ENCODE data around the gene ZFYVE9. TPM values are rescaled to one million over a fixed set of nuclear protein-coding genes. Genes with fewer than 3 reads are reported as not detected.
"Not testable (repeated sequence)": the region's sequence is repeated elsewhere in the genome, so short reads cannot be mapped to it uniquely, and the experiment has no call there.

ZFYVE9 gene
- total and polyA plus RNA-seq, 10 of the 15 experiments (the other 5 are each of a cell fraction or from before 2014, with no cell fraction given) = 0.26 to 6.9 (median 2.3) TPM

DNA sequence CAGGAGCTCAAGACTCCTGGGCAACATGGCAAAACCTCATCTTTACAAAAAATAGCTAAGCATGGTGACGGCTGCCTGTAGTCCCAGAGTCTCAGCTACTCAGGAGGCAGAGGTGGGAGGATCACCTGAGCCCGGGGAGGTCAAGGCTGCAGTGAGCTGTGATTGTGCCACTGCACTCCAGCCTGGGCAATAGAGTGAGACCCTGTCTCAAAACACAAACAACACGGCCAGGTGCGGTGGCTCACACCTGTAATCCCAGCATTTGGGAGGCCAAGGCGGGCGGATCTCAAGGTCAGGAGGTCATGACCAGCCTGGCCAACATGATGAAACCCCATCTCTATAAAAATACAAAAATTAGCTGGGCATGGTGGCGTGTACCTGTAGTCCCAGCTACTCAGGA is 47.6 kb upstream of the ZFYVE9 start:
- H2AFZ ChIP-seq (ENCODE audit: control insufficient read depth, low read depth, low read length); H4K20me1 ChIP-seq (ENCODE audit: control insufficient read depth, insufficient read depth); H3K27ac ChIP-seq (ENCODE audit: control insufficient read depth, insufficient read depth); H3K9ac ChIP-seq (ENCODE audit: control insufficient read depth, insufficient read depth, low read length); FAIRE-seq; H3K79me2 ChIP-seq (ENCODE audit: control insufficient read depth, insufficient read depth, low read length); H3K4me3 ChIP-seq; DNase-seq (ENCODE audit: low read depth, low spot score); ATAC-seq; H3K4me2 ChIP-seq (ENCODE audit: control insufficient read depth, insufficient read depth); H3K4me1 ChIP-seq (ENCODE audit: control insufficient read depth, insufficient read depth, low read length); RAD21 ChIA-PET (ENCODE audit: unreplicated experiment); POLR2A ChIA-PET; in situ Hi-C loops (cut with MboI); H3K9me3 ChIP-seq (replicated peaks; ENCODE audit: control insufficient read depth, insufficient read depth, low read length); BruUV-seq (replicated peaks); H3K27me3 ChIP-seq (replicated peaks in 1 of 2; ENCODE audit: control insufficient read depth in 2 of 2, insufficient read depth in 2 of 2, low read length in 1 of 2); H3K36me3 ChIP-seq (ENCODE audit: control insufficient read depth in 2 of 2, insufficient read depth in 2 of 2, low read length in 1 of 2); intact Hi-C loops (cut with micrococcal nuclease; ENCODE audit: unreplicated experiment): not testable (repeated sequence)
- WGBS (ENCODE audit: insufficient coverage, insufficient replicate concordance, low lambda C conversion rate, missing lambda C conversion rate) = 80% methylated on average over 7 of the region's 7 CpGs
- ChIA-PET SMC1A (ENCODE audit: uncharacterized antibody, unreplicated experiment) (interaction anchor here (0.6 kb wide), 1 partner anchor 338 kb away, joined by 3 read pairs; no protein-coding TSS in a partner anchor), CTCF (interaction anchor here (0.8 to 1.2 kb wide), 2 partner anchors 8 to 22 kb away, joined by 3 read pairs; no protein-coding TSS in a partner anchor)

DNA sequence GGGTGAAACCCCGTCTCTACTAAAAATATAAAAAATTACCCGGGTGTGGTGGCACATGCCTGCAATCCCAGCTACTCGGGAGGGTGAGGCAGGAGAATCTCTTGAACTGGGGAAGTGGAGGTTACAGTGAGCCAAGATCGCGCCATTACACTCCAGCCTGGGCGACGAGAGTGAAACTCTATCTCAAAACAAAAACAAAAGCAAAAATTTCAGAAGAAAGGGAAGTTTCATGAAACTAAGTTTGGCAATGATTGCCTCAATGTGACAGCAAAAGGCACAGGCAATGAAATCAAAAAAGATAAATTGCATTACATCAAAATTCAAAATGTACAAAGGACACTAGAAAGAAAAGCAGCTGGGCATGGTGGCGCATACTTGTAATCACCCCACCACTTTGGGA is 45.7 kb upstream of the ZFYVE9 start:
- ChIA-PET POLR2A (no interaction called here), CTCF (no interaction called here), SMC1A (ENCODE audit: uncharacterized antibody, unreplicated experiment) (interaction anchor here (0.6 kb wide), 2 partner anchors 20 to 61 kb away, joined by 3 to 4 read pairs; no protein-coding TSS in a partner anchor), RAD21 (ENCODE audit: unreplicated experiment) (interaction anchor here (0.7 kb wide), 1 partner anchor 42 kb away, joined by 3 read pairs; no protein-coding TSS in a partner anchor)
- WGBS (ENCODE audit: insufficient coverage, insufficient replicate concordance, low lambda C conversion rate, missing lambda C conversion rate) = 13% methylated on average over 8 of the region's 8 CpGs
- Histone ChIP-seq H3K4me2 (ENCODE audit: control insufficient read depth, insufficient read depth) (peak overlapping the region; percentile 5; the same call in 1 of the 2 replicates), H3K79me2 (ENCODE audit: control insufficient read depth, insufficient read depth, low read length) (no peaks in the 10 kb centered on the region), H3K36me3 (ENCODE audit: control insufficient read depth in 2 of 2, insufficient read depth in 2 of 2, low read length in 1 of 2) (no peaks in the 10 kb centered on the region), H3K27me3 (replicated peaks in 1 of 2; ENCODE audit: control insufficient read depth in 2 of 2, insufficient read depth in 2 of 2, low read length in 1 of 2) (no peaks in the 10 kb centered on the region), H3K4me3 (no peak overlapping the region), H2AFZ (ENCODE audit: control insufficient read depth, low read depth, low read length) (no peak overlapping the region), H3K27ac (ENCODE audit: control insufficient read depth, insufficient read depth) (no peak overlapping the region), H3K9ac (ENCODE audit: control insufficient read depth, insufficient read depth, low read length) (no peak overlapping the region), H4K20me1 (ENCODE audit: control insufficient read depth, insufficient read depth) (no peaks in the 10 kb centered on the region), H3K4me1 (ENCODE audit: control insufficient read depth, insufficient read depth, low read length) (no peaks in the 10 kb centered on the region), H3K9me3 (replicated peaks; ENCODE audit: control insufficient read depth, insufficient read depth, low read length) (no peaks in the 10 kb centered on the region)
- intact Hi-C loops (cut with micrococcal nuclease; ENCODE audit: unreplicated experiment) (no loop called here), in situ Hi-C loops (cut with MboI) (no loop called here)
- no TSS peak for BruUV-seq (replicated peaks)
- ATAC-seq = peak; percentile 56
- no peak for DNase-seq (ENCODE audit: low read depth, low spot score)
- no peak for TF ChIP-seq ASH2L (IDR thresholded peaks at IDR 0.05; ENCODE audit: borderline replicate concordance, low read depth)
- TF ChIP-seq, protein P1, sequence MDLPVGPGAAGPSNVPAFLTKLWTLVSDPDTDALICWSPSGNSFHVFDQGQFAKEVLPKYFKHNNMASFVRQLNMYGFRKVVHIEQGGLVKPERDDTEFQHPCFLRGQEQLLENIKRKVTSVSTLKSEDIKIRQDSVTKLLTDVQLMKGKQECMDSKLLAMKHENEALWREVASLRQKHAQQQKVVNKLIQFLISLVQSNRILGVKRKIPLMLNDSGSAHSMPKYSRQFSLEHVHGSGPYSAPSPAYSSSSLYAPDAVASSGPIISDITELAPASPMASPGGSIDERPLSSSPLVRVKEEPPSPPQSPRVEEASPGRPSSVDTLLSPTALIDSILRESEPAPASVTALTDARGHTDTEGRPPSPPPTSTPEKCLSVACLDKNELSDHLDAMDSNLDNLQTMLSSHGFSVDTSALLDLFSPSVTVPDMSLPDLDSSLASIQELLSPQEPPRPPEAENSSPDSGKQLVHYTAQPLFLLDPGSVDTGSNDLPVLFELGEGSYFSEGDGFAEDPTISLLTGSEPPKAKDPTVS (IDR thresholded peaks at IDR 0.05; ENCODE audit: low read depth, low read length) = no peak
- TF ChIP-seq, protein P2, sequence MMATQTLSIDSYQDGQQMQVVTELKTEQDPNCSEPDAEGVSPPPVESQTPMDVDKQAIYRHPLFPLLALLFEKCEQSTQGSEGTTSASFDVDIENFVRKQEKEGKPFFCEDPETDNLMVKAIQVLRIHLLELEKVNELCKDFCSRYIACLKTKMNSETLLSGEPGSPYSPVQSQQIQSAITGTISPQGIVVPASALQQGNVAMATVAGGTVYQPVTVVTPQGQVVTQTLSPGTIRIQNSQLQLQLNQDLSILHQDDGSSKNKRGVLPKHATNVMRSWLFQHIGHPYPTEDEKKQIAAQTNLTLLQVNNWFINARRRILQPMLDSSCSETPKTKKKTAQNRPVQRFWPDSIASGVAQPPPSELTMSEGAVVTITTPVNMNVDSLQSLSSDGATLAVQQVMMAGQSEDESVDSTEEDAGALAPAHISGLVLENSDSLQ (IDR thresholded peaks at IDR 0.05) = peak; percentile 11; the same call in 1 of the 2 replicates
- TF ChIP-seq, protein P3, sequence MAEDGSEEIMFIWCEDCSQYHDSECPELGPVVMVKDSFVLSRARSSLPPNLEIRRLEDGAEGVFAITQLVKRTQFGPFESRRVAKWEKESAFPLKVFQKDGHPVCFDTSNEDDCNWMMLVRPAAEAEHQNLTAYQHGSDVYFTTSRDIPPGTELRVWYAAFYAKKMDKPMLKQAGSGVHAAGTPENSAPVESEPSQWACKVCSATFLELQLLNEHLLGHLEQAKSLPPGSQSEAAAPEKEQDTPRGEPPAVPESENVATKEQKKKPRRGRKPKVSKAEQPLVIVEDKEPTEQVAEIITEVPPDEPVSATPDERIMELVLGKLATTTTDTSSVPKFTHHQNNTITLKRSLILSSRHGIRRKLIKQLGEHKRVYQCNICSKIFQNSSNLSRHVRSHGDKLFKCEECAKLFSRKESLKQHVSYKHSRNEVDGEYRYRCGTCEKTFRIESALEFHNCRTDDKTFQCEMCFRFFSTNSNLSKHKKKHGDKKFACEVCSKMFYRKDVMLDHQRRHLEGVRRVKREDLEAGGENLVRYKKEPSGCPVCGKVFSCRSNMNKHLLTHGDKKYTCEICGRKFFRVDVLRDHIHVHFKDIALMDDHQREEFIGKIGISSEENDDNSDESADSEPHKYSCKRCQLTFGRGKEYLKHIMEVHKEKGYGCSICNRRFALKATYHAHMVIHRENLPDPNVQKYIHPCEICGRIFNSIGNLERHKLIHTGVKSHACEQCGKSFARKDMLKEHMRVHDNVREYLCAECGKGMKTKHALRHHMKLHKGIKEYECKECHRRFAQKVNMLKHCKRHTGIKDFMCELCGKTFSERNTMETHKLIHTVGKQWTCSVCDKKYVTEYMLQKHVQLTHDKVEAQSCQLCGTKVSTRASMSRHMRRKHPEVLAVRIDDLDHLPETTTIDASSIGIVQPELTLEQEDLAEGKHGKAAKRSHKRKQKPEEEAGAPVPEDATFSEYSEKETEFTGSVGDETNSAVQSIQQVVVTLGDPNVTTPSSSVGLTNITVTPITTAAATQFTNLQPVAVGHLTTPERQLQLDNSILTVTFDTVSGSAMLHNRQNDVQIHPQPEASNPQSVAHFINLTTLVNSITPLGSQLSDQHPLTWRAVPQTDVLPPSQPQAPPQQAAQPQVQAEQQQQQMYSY (CRISPR knock-in tag; IDR thresholded peaks at IDR 0.05) = no peak
- TF ChIP-seq MEF2B (IDR thresholded peaks at IDR 0.05; ENCODE audit: partially characterized antibody, poor library complexity, severe bottlenecking) = no peak
- FAIRE-seq = no peak

Data from GM12878 (cell line).